ENCODE data around the gene CRYBA2.

Gene CRYBA2

DNA sequence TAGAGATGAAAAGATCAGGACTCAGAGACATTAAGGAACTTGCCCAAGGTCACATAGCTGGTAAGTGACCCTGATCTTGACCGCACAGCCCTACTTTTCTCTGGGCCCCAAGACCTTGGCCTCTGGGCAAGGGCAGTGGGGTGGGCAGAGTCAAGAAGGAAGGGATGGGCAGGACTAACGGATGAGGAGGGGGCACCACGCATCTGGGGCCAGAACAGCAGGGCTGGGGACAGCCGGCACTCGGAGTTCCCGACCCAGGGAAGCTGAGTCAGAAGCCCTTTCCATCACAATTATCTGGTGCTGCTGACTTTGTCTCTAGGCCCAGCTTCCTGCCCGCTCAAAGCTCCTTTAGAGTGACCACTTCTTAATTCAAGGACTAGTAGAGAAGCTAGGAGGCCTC, 33.7 kb upstream of the CRYBA2 start:
- Mint-ChIP-seq H3K27me3 (ENCODE audit: low read depth, poor library complexity) (peaks cover 44% of the 10 kb centered on the region), H3K4me1 (no peaks in the 10 kb centered on the region), H3K36me3 (ENCODE audit: low read depth) (no peaks in the 10 kb centered on the region), H3K9me3 (no peaks in the 10 kb centered on the region), H3K27ac (no peak overlapping the region), H3K4me3 (no peak overlapping the region)
- DNase-seq, result no peak
- TF ChIP-seq, protein P1, sequence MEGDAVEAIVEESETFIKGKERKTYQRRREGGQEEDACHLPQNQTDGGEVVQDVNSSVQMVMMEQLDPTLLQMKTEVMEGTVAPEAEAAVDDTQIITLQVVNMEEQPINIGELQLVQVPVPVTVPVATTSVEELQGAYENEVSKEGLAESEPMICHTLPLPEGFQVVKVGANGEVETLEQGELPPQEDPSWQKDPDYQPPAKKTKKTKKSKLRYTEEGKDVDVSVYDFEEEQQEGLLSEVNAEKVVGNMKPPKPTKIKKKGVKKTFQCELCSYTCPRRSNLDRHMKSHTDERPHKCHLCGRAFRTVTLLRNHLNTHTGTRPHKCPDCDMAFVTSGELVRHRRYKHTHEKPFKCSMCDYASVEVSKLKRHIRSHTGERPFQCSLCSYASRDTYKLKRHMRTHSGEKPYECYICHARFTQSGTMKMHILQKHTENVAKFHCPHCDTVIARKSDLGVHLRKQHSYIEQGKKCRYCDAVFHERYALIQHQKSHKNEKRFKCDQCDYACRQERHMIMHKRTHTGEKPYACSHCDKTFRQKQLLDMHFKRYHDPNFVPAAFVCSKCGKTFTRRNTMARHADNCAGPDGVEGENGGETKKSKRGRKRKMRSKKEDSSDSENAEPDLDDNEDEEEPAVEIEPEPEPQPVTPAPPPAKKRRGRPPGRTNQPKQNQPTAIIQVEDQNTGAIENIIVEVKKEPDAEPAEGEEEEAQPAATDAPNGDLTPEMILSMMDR (IDR thresholded peaks at IDR 0.05), result no peak

DNA sequence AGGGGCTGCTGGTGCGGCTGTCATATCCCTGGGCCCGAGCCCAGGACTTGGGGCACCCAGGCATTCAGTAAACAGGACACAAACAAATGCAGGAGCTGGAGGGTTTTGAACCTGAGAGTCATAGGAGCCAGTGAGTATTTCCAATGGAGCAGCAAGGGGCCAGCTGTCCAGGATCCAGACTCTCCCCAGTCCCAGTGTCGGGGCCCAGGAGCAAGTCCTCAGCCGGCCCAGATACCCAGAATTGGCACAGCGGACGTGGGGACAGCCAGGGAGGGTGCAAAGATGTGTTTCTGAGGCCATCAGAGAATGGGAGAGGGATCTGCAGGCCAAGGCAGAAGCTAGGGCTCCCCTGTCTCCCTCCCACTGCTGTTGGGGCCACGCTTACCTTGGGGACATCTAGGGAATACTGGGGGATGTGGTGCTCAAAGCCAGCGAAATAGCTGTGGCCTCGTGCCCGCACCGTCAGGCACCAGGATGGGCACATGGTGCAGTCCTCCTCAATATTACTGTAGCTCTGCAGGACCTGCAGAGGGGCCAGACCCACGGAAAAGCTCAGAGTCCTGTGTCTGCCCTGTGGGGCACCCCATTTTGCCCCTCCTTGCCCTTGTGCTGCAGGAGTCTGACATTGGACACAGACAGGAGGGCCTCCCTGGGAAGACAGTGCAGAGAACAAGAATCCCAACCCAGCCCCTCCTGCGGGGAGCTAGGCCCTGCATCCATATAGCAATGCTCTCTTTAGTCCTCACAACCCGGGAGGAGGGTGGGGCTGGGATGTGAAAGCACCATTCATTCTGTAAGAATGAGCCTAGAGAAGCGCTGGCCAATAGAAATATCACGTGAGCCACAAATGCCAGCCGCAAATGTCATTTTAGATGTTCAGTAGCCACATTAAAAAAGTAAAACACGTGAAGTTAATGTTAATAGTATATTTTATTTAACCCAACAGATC, 32.7 kb upstream of the CRYBA2 start:
- TF ChIP-seq, protein P1 (IDR thresholded peaks at IDR 0.05), result no peak
- no peaks in the 10 kb centered on the region for H3K4me1 Mint-ChIP-seq
- no peak overlapping the region for H3K4me3 Mint-ChIP-seq
- no peaks in the 10 kb centered on the region for H3K9me3 Mint-ChIP-seq
- DNase-seq, result no peak
- no peaks in the 10 kb centered on the region for H3K36me3 Mint-ChIP-seq (ENCODE audit: low read depth)
- H3K27ac Mint-ChIP-seq, result no peak overlapping the region
- peaks cover 45% of the 10 kb centered on the region for H3K27me3 Mint-ChIP-seq (ENCODE audit: low read depth, poor library complexity)

DNA sequence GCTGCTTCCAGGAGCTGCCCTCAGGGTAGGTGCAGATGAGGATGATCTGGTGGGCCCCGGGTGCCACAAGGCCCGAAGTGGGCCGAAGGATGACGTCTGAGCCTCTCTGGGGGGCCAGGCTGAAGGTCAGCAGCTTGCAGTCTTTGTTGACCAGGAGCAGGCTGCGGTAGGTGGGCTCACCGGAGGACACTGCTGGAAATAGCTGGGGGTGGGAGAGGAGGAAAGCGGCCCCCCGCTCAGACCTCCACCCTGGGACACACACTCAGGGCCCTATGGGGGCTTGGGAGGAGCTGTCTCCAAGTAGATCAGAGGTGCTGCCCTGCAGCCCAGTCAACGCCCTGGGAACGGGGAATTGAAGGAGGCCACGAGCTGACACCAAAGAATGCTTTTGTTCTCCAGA, 30.8 kb upstream of the CRYBA2 start:
- no peaks in the 10 kb centered on the region for H3K9me3 Mint-ChIP-seq
- peaks cover 59% of the 10 kb centered on the region for H3K27me3 Mint-ChIP-seq (ENCODE audit: low read depth, poor library complexity)
- no peak overlapping the region for H3K27ac Mint-ChIP-seq

DNA sequence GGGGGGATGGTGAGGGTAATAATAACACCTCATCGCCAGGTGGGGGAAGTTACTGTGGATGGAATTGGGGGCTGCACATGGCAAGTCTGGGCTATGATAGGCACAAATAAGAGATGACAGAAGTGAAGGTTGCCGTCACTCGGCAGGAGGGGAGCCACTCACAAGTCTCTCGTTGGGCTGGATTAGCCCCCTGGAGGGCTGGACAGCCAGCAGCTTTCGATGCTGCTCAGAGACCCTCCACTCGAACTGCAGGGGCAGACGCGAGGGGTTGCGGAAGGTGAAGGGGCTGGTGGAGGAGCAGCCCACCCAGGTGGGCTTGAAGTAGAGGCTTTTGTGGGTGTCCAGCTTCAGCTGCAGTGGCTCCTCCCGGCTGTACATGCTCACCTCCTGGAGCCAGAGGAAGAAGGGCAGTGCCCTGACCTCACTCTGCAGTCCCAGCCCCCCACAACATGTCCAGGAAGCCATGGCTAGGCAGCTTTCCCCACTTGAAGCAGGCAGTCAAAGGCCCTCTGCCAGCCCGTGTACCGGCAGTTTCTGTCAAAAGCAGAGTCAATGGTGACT, 29.9 kb upstream of the CRYBA2 start:
- H3K4me1 Mint-ChIP-seq, result no peaks in the 10 kb centered on the region
- H3K9me3 Mint-ChIP-seq, result no peaks in the 10 kb centered on the region
- peaks cover 60% of the 10 kb centered on the region for H3K27me3 Mint-ChIP-seq (ENCODE audit: low read depth, poor library complexity)
- no peak overlapping the region for H3K27ac Mint-ChIP-seq
- DNase-seq, result no peak
- no peaks in the 10 kb centered on the region for H3K36me3 Mint-ChIP-seq (ENCODE audit: low read depth)
- no peak overlapping the region for H3K4me3 Mint-ChIP-seq
- TF ChIP-seq, protein P1 (IDR thresholded peaks at IDR 0.05), result no peak

More for the DNA sequence above, 30.8 kb upstream of the CRYBA2 start:
- H3K36me3 Mint-ChIP-seq (ENCODE audit: low read depth), result no peaks in the 10 kb centered on the region
- TF ChIP-seq, protein P1 (IDR thresholded peaks at IDR 0.05), result no peak
- no peak overlapping the region for H3K4me3 Mint-ChIP-seq
- DNase-seq, result no peak
- no peaks in the 10 kb centered on the region for H3K4me1 Mint-ChIP-seq

DNA sequence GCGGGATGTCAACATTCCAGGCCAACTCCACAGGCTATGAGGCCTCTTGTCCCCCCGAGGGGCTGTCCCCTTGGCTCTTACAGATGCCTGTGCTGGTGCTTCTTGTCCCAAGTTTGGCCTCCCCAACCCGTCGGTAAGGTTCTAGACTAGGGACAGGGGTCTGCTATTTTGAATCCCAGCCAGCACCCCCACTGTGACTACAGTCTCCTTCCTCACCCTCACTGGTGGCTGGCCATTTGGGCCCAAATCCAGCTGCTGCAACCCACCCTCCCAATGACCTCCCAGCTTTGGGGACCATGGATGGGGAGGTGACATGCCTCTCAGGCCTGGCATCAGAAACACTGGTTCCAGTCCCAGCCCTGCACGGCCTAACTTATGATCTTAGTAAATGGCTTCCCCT, 29.4 kb upstream of the CRYBA2 start:
- H3K4me3 Mint-ChIP-seq, result no peak overlapping the region
- no peaks in the 10 kb centered on the region for H3K9me3 Mint-ChIP-seq
- no peaks in the 10 kb centered on the region for H3K36me3 Mint-ChIP-seq (ENCODE audit: low read depth)
- TF ChIP-seq, protein P1 (IDR thresholded peaks at IDR 0.05), result no peak
- no peak for DNase-seq
- no peaks in the 10 kb centered on the region for H3K4me1 Mint-ChIP-seq
- no peak overlapping the region for H3K27ac Mint-ChIP-seq
- peaks cover 60% of the 10 kb centered on the region for H3K27me3 Mint-ChIP-seq (ENCODE audit: low read depth, poor library complexity)
